ENCODE results near the gene TPD52L3. TPM values are rescaled to one million over a fixed set of nuclear protein-coding genes. Genes with fewer than 3 reads are reported as not detected.

TPD52L3 gene
- total RNA-seq, 1 experiment from 2014 or later = not detected

- H2AFZ ChIP-seq (ENCODE audit: low read length) = no peak overlapping the region
- POLR2A ChIA-PET (ENCODE audit: unreplicated experiment) = no interaction called here
- H3K4me2 ChIP-seq (ENCODE audit: low read length) = no peak overlapping the region
- DNase-seq = no peak
- TF ChIP-seq CTCF (conservative IDR thresholded peaks at IDR 0.05; ENCODE audit: low read depth, low read length) (no peak), EZH2 (IDR thresholded peaks at IDR 0.05; ENCODE audit: low read length, unreplicated experiment) (no peak), EZH2phosphoT487 (IDR thresholded peaks at IDR 0.05; ENCODE audit: borderline replicate concordance, low read length) (no peak)
- no peak overlapping the region for H3K9ac ChIP-seq (ENCODE audit: low read length)
- H3F3A ChIP-seq (ENCODE audit: low read length, unreplicated experiment) = no peaks in the 10 kb centered on the region
- no peaks in the 10 kb centered on the region for H3K9me3 ChIP-seq (ENCODE audit: low read length)
- BruUV-seq (replicated peaks) = no TSS peak
- ATAC-seq = no peak
- intact Hi-C loops (cut with micrococcal nuclease) = no loop called here
- H3K9me2 ChIP-seq (replicated peaks; ENCODE audit: low read length) = no peaks in the 10 kb centered on the region
- H3K4me3 ChIP-seq (ENCODE audit: low read length) = no peak overlapping the region
- no peaks in the 10 kb centered on the region for H3K79me2 ChIP-seq (ENCODE audit: low read length)
- no peaks in the 10 kb centered on the region for H4K20me1 ChIP-seq (ENCODE audit: low read length)
- peaks cover 19% of the 10 kb centered on the region for H3K4me1 ChIP-seq (ENCODE audit: insufficient read depth, low read length)
- CTCF ChIA-PET = no interaction called here
- H3K27me3 ChIP-seq (ENCODE audit: low read length) = no peaks in the 10 kb centered on the region
- no peak overlapping the region for H3K27ac ChIP-seq (ENCODE audit: low read length)
- no peaks in the 10 kb centered on the region for H3K36me3 ChIP-seq (ENCODE audit: low read depth, low read length)
These were observed 23.9 kb upstream of the TPD52L3 start for GRCh38 chr9:6304232-6304631.

- Histone ChIP-seq H3F3A (ENCODE audit: low read length, unreplicated experiment) (no peaks in the 10 kb centered on the region), H3K4me2 (ENCODE audit: low read length) (no peak overlapping the region), H3K79me2 (ENCODE audit: low read length) (no peaks in the 10 kb centered on the region), H3K36me3 (ENCODE audit: low read depth, low read length) (no peaks in the 10 kb centered on the region), H3K27ac (ENCODE audit: low read length) (peak overlapping the region; percentile 47; the same call in 1 of the 2 replicates), H3K9ac (ENCODE audit: low read length) (no peak overlapping the region), H3K27me3 (ENCODE audit: low read length) (no peaks in the 10 kb centered on the region), H2AFZ (ENCODE audit: low read length) (no peak overlapping the region), H3K9me3 (ENCODE audit: low read length) (no peaks in the 10 kb centered on the region), H3K4me3 (ENCODE audit: low read length) (no peak overlapping the region), H3K4me1 (ENCODE audit: insufficient read depth, low read length) (peaks cover 19% of the 10 kb centered on the region), H3K9me2 (replicated peaks; ENCODE audit: low read length) (no peaks in the 10 kb centered on the region), H4K20me1 (ENCODE audit: low read length) (no peaks in the 10 kb centered on the region)
- intact Hi-C loops (cut with micrococcal nuclease) = loop anchor here (1.0 to 5.0 kb wide), 3 partner anchors 251 to 509 kb away; no protein-coding TSS in a partner anchor
- ATAC-seq (peak; percentile 81), DNase-seq (peak; percentile 69)
- CTCF ChIA-PET = interaction anchor here (0.8 to 1.7 kb wide), 6 partner anchors 108 to 262 kb away, joined by 3 to 22 read pairs (median 6); no protein-coding TSS in a partner anchor
- POLR2A ChIA-PET (ENCODE audit: unreplicated experiment) = interaction anchor here (0.6 kb wide), 1 partner anchor 234 kb away, joined by 3 read pairs; no protein-coding TSS in a partner anchor
- BruUV-seq (replicated peaks) = no TSS peak
- TF ChIP-seq CTCF (conservative IDR thresholded peaks at IDR 0.05; ENCODE audit: low read depth, low read length) = peak; percentile 72
- no peak for TF ChIP-seq EZH2 (IDR thresholded peaks at IDR 0.05; ENCODE audit: low read length, unreplicated experiment)
These were observed 22.1 kb upstream of the TPD52L3 start for GRCh38 chr9:6305954-6306563.

GRCh38 chr9:6307551-6308096 lies 20.6 kb upstream of the TPD52L3 start:
- Histone ChIP-seq H3K9me2 (replicated peaks; ENCODE audit: low read length) (no peaks in the 10 kb centered on the region), H3K27ac (ENCODE audit: low read length) (no peak overlapping the region), H3K36me3 (ENCODE audit: low read depth, low read length) (no peaks in the 10 kb centered on the region), H3K4me1 (ENCODE audit: insufficient read depth, low read length) (peaks cover 8% of the 10 kb centered on the region), H3K9ac (ENCODE audit: low read length) (no peak overlapping the region), H3F3A (ENCODE audit: low read length, unreplicated experiment) (no peaks in the 10 kb centered on the region), H4K20me1 (ENCODE audit: low read length) (no peaks in the 10 kb centered on the region), H3K4me2 (ENCODE audit: low read length) (no peak overlapping the region), H3K4me3 (ENCODE audit: low read length) (no peak overlapping the region), H3K27me3 (ENCODE audit: low read length) (no peaks in the 10 kb centered on the region), H3K9me3 (ENCODE audit: low read length) (no peaks in the 10 kb centered on the region), H2AFZ (ENCODE audit: low read length) (no peak overlapping the region), H3K79me2 (ENCODE audit: low read length) (no peaks in the 10 kb centered on the region)
- DNase-seq (no peak), ATAC-seq (no peak)
- BruUV-seq (replicated peaks) = no TSS peak
- intact Hi-C loops (cut with micrococcal nuclease) = loop anchor here (2.0 to 5.0 kb wide), 2 partner anchors 421 to 510 kb away; no protein-coding TSS in a partner anchor
- CTCF ChIA-PET = interaction anchor here (1.2 kb wide), 1 partner anchor 253 kb away, joined by 3 read pairs; no protein-coding TSS in a partner anchor
- POLR2A ChIA-PET (ENCODE audit: unreplicated experiment) = no interaction called here
- no peak for TF ChIP-seq EZH2phosphoT487 (IDR thresholded peaks at IDR 0.05; ENCODE audit: borderline replicate concordance, low read length)
- TF ChIP-seq EZH2 (IDR thresholded peaks at IDR 0.05; ENCODE audit: low read length, unreplicated experiment) = no peak
- no peak for TF ChIP-seq CTCF (conservative IDR thresholded peaks at IDR 0.05; ENCODE audit: low read depth, low read length)
